Measurements from ENCODE around the gene RERE. TPM values are rescaled to one million over a fixed set of nuclear protein-coding genes. Genes with fewer than 3 reads are reported as not detected.

RERE gene
- total and polyA plus RNA-seq, 12 donors = 46.5 to 163 (median 139) TPM

DNA sequence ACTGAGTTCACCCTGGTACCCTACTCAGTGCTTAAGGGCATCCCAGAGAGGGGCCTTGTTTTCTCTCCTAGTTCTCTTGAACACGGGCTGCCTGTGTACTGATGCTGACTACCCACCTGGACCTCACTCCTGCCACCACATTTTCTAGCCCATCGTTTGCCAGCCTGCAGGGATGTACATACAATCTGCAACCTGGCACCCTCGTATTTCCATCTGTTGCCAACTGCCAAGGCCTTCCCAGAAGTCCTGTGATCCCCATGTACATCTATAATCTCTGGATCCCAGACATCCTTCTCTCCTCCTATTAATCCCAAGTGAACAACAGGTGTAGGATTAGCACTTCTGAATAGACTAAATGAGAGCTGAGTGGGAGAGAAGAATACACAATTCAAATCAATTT is 287.5 kb downstream of the RERE start:
- Histone ChIP-seq H3K4me3 (no peak overlapping the region), H3K27me3 (no peaks in the 10 kb centered on the region), H3K4me1 (peaks cover 3 to 37% (median 22%) of the 10 kb centered on the region in 9 donors), H3K36me3 (peaks cover 0 to 7% (median 0%) of the 10 kb centered on the region in 9 donors), H3K27ac (no peak overlapping the region), H3K9me3 (no peaks in the 10 kb centered on the region)
- TF ChIP-seq CTCF (IDR thresholded peaks at IDR 0.05) = no peak
- intact Hi-C loops (cut with DNase I) = loop anchor here in 4 of 10 donors (5.0 to 10.0 kb wide), 5 partner anchors 105 to 178 kb away; no protein-coding TSS in a partner anchor
- ATAC-seq (no peak), DNase-seq (no peak)
- WGBS, 2 donors = 79 to 88% methylated on average over 3 of the region's 3 CpGs

DNA sequence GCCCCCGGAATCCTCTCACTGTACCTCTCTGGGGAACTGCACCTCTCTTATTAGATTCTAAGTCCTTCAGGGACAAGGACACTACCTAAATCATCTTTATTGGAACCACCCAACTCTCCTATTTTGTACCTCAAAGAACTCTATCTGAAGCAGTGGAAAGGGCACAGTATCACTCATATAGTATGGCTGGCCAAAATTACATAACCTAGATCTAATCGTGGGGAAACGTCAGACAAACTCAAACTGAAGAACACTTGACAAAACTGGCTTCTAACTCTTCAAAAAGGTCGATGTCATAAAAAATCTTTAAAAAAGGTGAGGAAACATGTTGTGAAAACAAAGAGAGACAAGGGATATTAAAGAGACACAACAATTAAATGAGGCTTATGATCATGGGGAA is 289.5 kb downstream of the RERE start:
- no peaks in the 10 kb centered on the region for H3K27me3 ChIP-seq
- WGBS, 2 donors = 33 to 44% methylated on average over 4 of the region's 4 CpGs
- no peak for DNase-seq
- H3K4me3 ChIP-seq = no peak overlapping the region
- no peaks in the 10 kb centered on the region for H3K9me3 ChIP-seq
- H3K36me3 ChIP-seq = peaks cover 0 to 9% (median 0%) of the 10 kb centered on the region in 9 donors
- no peak for TF ChIP-seq CTCF (IDR thresholded peaks at IDR 0.05)
- intact Hi-C loops (cut with DNase I) = loop anchor here in 4 of 10 donors (5.0 to 10.0 kb wide), 5 partner anchors 103 to 176 kb away; no protein-coding TSS in a partner anchor
- H3K4me1 ChIP-seq = peaks cover 10 to 52% (median 41%) of the 10 kb centered on the region in 9 donors
- H3K27ac ChIP-seq = peak overlapping the region in 3 of 10 donors; percentile 0 to 89 (median 26)
- no peak for ATAC-seq

- H3K27me3 ChIP-seq = no peaks in the 10 kb centered on the region
- H3K9me3 ChIP-seq = no peaks in the 10 kb centered on the region
- peak overlapping the region; percentile 0 to 64 (median 60) for H3K4me3 ChIP-seq
- peaks cover 10 to 57% (median 48%) of the 10 kb centered on the region in 9 donors for H3K4me1 ChIP-seq
- H3K27ac ChIP-seq = peak overlapping the region; percentile 46 to 93 (median 86)
- ATAC-seq (peak; percentile 98 to 99 (median 99)), DNase-seq (peak; percentile 50 to 92)
- no peak for TF ChIP-seq CTCF (IDR thresholded peaks at IDR 0.05)
- 4 to 5% methylated on average over 11 of the region's 11 CpGs for whole genome bisulfite sequencing, 2 donors
- intact Hi-C loops (cut with DNase I) = loop anchor here in 4 of 10 donors (5.0 to 10.0 kb wide), 5 partner anchors 101 to 173 kb away; no protein-coding TSS in a partner anchor
- peaks cover 0 to 20% (median 0%) of the 10 kb centered on the region in 9 donors for H3K36me3 ChIP-seq
Observed at GRCh38 chr1:8525558-8526275, 291.7 kb downstream of the RERE start.

GRCh38 chr1:8525216-8525557 is 292.3 kb downstream of the RERE start:
- no peak for TF ChIP-seq CTCF (IDR thresholded peaks at IDR 0.05)
- no peaks in the 10 kb centered on the region for H3K27me3 ChIP-seq
- peak overlapping the region; percentile 0 to 64 (median 60) for H3K4me3 ChIP-seq
- no peaks in the 10 kb centered on the region for H3K9me3 ChIP-seq
- WGBS, 2 donors = 7 to 9% methylated on average over 6 of the region's 6 CpGs
- peak overlapping the region; percentile 38 to 93 (median 86) for H3K27ac ChIP-seq
- intact Hi-C loops (cut with DNase I) = loop anchor here in 4 of 10 donors (5.0 to 10.0 kb wide), 5 partner anchors 100 to 173 kb away; no protein-coding TSS in a partner anchor
- peaks cover 10 to 62% (median 52%) of the 10 kb centered on the region in 9 donors for H3K4me1 ChIP-seq
- peak in 7 of 8 donors; percentile 8 to 49 (median 35) for ATAC-seq
- H3K36me3 ChIP-seq = peaks cover 0 to 20% (median 0%) of the 10 kb centered on the region in 9 donors
- DNase-seq = no peak
